ENCODE results near the gene PCDH18.
"Not testable (repeated sequence)": the region's sequence is repeated elsewhere in the genome, so short reads cannot be mapped to it uniquely, and the experiment has no call there.

DNA sequence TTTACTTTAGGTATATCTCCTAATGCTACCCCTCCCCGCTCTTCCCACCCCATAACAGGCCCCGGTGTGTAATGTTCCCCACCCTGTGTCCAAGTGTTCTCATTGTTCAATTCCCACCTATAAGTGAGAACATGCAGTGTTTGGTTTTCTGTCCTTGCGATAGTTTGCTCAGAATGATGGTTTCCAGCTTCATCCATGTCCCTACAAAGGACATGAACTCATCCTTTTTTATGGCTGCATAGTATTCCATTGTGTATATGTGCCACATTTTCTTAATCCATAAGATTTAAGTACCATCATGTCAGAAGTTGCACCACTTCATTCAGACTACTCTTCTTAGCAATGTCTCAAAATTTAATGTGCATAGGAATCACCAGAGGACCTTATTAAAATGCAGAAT is 5.5 kb upstream of the PCDH18 start:
- TF ChIP-seq, protein P1, sequence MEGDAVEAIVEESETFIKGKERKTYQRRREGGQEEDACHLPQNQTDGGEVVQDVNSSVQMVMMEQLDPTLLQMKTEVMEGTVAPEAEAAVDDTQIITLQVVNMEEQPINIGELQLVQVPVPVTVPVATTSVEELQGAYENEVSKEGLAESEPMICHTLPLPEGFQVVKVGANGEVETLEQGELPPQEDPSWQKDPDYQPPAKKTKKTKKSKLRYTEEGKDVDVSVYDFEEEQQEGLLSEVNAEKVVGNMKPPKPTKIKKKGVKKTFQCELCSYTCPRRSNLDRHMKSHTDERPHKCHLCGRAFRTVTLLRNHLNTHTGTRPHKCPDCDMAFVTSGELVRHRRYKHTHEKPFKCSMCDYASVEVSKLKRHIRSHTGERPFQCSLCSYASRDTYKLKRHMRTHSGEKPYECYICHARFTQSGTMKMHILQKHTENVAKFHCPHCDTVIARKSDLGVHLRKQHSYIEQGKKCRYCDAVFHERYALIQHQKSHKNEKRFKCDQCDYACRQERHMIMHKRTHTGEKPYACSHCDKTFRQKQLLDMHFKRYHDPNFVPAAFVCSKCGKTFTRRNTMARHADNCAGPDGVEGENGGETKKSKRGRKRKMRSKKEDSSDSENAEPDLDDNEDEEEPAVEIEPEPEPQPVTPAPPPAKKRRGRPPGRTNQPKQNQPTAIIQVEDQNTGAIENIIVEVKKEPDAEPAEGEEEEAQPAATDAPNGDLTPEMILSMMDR (IDR thresholded peaks at IDR 0.05) = not testable (repeated sequence)
- TF ChIP-seq POLR2A (IDR thresholded peaks at IDR 0.05) = not testable (repeated sequence)
